Measurements from ENCODE around the gene ELOVL5.

GRCh38 chr6:53251033-53251672 is 97.6 kb downstream of the ELOVL5 start:
- TF ChIP-seq, protein P1, sequence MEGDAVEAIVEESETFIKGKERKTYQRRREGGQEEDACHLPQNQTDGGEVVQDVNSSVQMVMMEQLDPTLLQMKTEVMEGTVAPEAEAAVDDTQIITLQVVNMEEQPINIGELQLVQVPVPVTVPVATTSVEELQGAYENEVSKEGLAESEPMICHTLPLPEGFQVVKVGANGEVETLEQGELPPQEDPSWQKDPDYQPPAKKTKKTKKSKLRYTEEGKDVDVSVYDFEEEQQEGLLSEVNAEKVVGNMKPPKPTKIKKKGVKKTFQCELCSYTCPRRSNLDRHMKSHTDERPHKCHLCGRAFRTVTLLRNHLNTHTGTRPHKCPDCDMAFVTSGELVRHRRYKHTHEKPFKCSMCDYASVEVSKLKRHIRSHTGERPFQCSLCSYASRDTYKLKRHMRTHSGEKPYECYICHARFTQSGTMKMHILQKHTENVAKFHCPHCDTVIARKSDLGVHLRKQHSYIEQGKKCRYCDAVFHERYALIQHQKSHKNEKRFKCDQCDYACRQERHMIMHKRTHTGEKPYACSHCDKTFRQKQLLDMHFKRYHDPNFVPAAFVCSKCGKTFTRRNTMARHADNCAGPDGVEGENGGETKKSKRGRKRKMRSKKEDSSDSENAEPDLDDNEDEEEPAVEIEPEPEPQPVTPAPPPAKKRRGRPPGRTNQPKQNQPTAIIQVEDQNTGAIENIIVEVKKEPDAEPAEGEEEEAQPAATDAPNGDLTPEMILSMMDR (IDR thresholded peaks at IDR 0.05): no peak
- no peak for TF ChIP-seq EP300 (IDR thresholded peaks at IDR 0.05; ENCODE audit: low read depth)
